GM19468 (cell line): Measurements from ENCODE around the gene KLHL5.
"Not testable (repeated sequence)": the region's sequence is repeated elsewhere in the genome, so short reads cannot be mapped to it uniquely, and the experiment has no call there.

ENCODE experiments used
- ATAC-seq: cut with Tn5 transposase; IDR thresholded peaks from one replicate; pipeline ENCODE4 v1.9.1; 2021; ENCODE audit warnings: mild to moderate bottlenecking, moderate library complexity, moderate number of reproducible peaks; ENCODE audit not compliant: unreplicated experiment; ENCODE audit errors: extremely low read depth

The KLHL5 gene

GRCh38 chr4:39062094-39062769, at the start of gene KLHL5:
Gene KLHL5, plus strand, starts transcription at chr4:39062232. Its CDS starts 421 bp downstream, at chr4:39062653.
- no peak for ATAC-seq

- no peak for ATAC-seq
Measured at GRCh38 chr4:39014028-39014427, 48.0 kb upstream of the KLHL5 start.

GRCh38 chr4:39020130-39020529, 41.9 kb upstream of the KLHL5 start:
- no peak for ATAC-seq

- no peak for ATAC-seq
Measured at GRCh38 chr4:39021631-39022030, 40.4 kb upstream of the KLHL5 start.

- no peak for ATAC-seq
Measured at GRCh38 chr4:39022241-39022640, 39.8 kb upstream of the KLHL5 start.

- ATAC-seq = no peak
Measured at GRCh38 chr4:39023059-39023458, 39.0 kb upstream of the KLHL5 start.

- ATAC-seq = no peak
Measured at GRCh38 chr4:39024311-39024865, 37.6 kb upstream of the KLHL5 start.

GRCh38 chr4:39025552-39026085, 36.4 kb upstream of the KLHL5 start:
- no peak for ATAC-seq

GRCh38 chr4:39026096-39026495, 35.9 kb upstream of the KLHL5 start:
- ATAC-seq = no peak

GRCh38 chr4:39029752-39030694, 32.0 kb upstream of the KLHL5 start:
- no peak for ATAC-seq

GRCh38 chr4:39030725-39031124, 31.3 kb upstream of the KLHL5 start:
- no peak for ATAC-seq

- not testable (repeated sequence) for ATAC-seq
Measured at GRCh38 chr4:39031590-39032020, 30.4 kb upstream of the KLHL5 start.

- peak; percentile 48 for ATAC-seq
Measured at GRCh38 chr4:39032218-39033085, 29.6 kb upstream of the KLHL5 start, which contains the start of gene TMEM156. Gene TMEM156, minus strand, starts transcription at chr4:39032409. Its CDS starts 96 bp downstream, at chr4:39032313.

GRCh38 chr4:39036172-39036571, 25.9 kb upstream of the KLHL5 start:
- no peak for ATAC-seq

GRCh38 chr4:39037491-39037825, 24.6 kb upstream of the KLHL5 start:
- ATAC-seq = no peak

- ATAC-seq = no peak
Measured at GRCh38 chr4:39037941-39038340, 24.1 kb upstream of the KLHL5 start.

GRCh38 chr4:39039108-39039507, 22.9 kb upstream of the KLHL5 start:
- ATAC-seq = no peak

- ATAC-seq = no peak
Measured at GRCh38 chr4:39042366-39042765, 19.7 kb upstream of the KLHL5 start.

GRCh38 chr4:39043058-39043860, 18.8 kb upstream of the KLHL5 start:
- ATAC-seq = no peak
